GM11168 (cell line): ENCODE data around the gene PIP4K2C.

ENCODE experiments used
- in situ Hi-C: fragments of 300-500 bp; cut with MboI; formaldehyde crosslinking; loops from one replicate; pipeline ENCODE4 v1.12.0; 2022; ENCODE audit warnings: low sequenced_read_pairs; ENCODE audit not compliant: unreplicated experiment

The PIP4K2C gene

DNA sequence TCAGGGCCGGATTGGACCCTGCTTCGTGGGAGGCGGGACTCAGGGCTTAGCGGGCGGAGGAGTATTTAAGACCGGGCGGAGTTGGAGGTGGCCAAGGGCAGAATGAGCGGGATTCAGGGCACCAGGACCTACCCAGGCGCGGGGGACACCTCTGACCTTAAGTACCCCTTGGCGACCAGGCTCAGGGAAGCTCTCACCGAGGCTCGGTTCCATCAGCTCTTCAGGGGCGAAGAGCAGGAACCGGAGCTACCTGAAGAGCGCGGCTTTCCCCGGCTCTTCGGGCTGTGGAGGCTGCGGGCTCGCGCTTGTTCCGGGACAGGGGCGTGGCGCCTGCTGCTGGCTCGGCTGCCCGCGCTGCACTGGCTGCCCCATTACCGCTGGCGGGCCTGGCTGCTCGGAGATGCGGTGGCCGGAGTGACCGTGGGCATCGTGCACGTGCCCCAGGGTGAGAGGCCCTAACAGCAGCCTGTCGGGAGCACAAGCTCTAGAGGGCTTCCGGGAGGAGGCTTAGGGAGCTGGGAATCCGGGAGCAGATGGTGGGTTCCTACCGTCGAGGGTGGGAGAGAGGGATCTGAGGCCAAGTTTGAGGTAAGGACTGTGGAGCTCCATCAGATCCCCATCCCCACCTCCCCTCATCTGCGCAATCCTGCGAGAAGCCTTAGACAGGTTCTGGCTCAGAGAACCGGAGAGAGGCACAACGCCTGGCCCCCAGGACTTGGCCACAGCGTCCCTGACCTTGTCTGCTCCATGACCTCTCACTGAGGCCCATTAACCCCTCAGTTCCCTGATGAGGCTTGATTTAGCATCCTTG, 28.6 kb downstream of the PIP4K2C start:
- in situ Hi-C loops, result loop anchor here (5.0 kb wide), 1 partner anchor 32 kb away; no protein-coding TSS in a partner anchor

- in situ Hi-C loops, result loop anchor here (5.0 kb wide), 1 partner anchor 33 kb away; no protein-coding TSS in a partner anchor
Measured at GRCh38 chr12:57620245-57620935, 29.4 kb downstream of the PIP4K2C start.

DNA sequence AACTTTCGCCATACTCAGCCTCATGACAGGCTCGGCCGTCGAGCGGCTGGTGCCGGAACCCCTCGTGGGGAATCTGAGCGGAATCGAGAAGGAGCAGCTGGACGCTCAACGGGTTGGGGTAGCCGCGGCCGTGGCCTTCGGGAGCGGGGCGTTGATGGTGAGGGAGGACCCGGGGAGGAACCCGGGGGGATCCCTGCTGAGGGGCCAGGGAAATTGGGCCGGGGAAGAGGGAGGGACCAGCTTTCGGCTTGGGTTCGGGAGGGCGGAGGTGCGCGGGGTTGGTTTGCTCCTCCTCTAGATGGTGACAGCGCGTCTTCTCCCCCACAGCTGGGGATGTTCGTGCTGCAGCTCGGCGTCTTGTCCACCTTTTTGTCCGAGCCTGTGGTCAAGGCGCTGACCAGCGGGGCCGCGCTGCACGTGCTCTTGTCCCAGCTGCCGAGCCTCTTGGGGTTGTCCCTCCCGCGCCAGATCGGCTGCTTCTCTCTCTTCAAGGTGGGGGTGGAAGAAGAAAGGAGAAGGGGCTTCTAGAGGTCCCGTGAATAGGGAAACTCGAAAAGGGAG, 30.0 kb downstream of the PIP4K2C start:
- in situ Hi-C loops, result loop anchor here (5.0 kb wide), 1 partner anchor 34 kb away; no protein-coding TSS in a partner anchor

DNA sequence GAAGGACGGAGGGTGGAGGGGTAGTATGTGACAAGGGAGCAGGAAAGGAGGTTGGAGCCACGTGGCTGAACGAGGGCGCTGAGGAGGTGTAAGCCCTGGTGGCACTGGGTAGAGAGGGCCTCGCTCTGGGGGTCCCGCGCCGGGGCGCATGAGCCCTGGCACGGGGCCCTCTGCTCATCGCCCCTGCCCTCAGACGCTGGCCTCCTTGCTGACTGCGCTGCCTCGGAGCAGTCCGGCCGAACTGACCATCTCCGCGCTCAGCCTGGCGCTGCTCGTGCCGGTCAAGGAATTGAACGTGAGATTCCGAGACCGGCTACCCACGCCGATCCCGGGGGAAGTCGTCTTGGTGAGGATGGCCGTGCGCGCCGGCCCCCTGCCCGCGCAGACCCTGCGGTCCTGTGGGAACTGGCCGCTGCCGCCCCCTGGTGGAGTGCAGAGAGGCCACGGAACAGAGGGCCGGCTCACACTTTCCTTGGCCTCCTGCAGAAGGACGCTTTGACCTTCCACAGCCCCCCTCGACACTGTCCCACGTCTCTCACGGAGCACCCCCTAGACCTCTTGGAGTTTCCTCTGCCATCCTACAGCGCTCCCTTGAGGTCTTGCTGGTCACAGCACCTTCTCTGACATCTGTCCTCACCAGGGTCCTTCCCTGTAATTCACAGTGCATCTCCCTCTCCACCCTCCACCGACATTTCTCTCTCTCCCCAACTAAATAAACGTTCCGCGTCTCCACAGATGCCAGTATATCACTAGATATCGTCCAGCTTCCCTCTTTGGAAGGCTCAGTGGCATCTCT, 30.7 kb downstream of the PIP4K2C start:
- in situ Hi-C loops, result loop anchor here (5.0 kb wide), 1 partner anchor 34 kb away; no protein-coding TSS in a partner anchor

GRCh38 chr12:57622293-57623245, 31.6 kb downstream of the PIP4K2C start:
- in situ Hi-C loops, result loop anchor here (5.0 kb wide), 1 partner anchor 35 kb away; no protein-coding TSS in a partner anchor

GRCh38 chr12:57623385-57623784, 32.4 kb downstream of the PIP4K2C start:
- in situ Hi-C loops, result loop anchor here (5.0 kb wide), 1 partner anchor 36 kb away; no protein-coding TSS in a partner anchor

DNA sequence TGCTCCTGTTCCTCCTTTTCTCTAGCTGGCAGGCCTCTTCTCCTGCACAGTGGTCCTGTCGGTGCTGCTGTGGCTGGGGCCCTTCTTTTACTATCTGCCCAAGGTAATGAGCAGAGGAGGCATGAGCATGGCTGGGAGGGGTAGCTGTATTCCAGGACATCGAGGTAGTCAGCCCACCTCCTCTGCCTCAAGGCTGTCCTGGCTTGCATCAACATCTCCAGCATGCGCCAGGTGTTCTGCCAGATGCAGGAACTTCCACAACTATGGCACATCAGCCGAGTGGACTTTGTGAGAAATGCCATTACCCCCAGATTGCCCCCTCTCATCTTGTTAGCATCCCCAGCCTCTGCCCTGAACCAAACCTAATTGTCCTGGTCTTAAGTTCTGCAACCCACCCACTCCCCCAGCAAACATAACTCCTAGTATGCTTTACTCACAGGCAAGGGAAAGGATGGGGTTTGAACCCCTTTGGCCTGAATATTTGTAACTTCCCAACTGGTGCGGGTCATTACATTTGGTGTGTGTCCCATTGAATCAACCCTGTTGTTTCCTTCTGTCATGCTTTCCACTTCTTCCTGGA, 32.9 kb downstream of the PIP4K2C start:
- in situ Hi-C loops, result loop anchor here (5.0 kb wide), 1 partner anchor 37 kb away; no protein-coding TSS in a partner anchor

- in situ Hi-C loops, result loop anchor here (5.0 kb wide), 1 partner anchor 37 kb away; no protein-coding TSS in a partner anchor
Measured at GRCh38 chr12:57624441-57625220, 33.6 kb downstream of the PIP4K2C start.

GRCh38 chr12:57625261-57626032, 34.5 kb downstream of the PIP4K2C start:
- in situ Hi-C loops, result no loop called here

DNA sequence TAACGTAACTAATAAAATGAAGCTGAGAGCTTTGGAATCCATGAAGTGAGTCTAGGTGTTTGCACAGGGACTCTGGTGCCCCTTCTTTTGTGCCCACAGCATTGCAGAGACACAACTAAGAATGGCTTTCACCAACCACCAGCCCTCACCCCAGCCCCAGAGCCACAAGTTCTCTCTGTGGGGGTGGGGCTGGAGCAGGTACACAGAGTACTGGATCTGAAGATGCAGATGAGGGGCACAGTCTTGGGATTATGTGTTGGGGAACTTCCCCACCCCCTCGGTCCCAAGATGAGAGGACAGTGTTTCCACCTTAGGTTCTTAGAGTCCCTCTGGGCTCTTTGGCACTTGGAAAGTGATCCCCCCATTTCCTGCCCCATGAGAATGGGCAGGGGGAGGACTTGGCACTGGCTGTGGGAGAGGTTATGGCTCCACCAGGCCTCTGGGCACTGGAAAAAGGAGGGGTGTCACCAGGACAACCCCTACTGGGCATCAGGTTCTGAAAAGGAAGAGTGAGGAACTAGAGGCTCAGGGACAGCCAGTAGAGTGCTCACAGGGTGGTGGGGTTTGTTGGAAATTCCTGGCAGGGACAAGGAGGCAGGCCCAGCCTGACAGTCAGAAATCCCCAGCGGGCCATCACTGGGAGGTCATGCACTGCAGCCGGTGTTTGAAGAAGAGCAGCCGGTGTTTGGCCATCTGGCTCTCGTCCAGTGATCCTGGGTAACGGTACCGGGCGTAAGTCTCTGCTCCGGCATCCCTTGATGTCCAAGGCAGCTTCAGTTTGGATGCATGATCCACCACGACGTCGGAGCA, 35.3 kb downstream of the PIP4K2C start:
- in situ Hi-C loops, result no loop called here

GRCh38 chr12:57626921-57627445, 36.0 kb downstream of the PIP4K2C start:
- in situ Hi-C loops, result no loop called here

DNA sequence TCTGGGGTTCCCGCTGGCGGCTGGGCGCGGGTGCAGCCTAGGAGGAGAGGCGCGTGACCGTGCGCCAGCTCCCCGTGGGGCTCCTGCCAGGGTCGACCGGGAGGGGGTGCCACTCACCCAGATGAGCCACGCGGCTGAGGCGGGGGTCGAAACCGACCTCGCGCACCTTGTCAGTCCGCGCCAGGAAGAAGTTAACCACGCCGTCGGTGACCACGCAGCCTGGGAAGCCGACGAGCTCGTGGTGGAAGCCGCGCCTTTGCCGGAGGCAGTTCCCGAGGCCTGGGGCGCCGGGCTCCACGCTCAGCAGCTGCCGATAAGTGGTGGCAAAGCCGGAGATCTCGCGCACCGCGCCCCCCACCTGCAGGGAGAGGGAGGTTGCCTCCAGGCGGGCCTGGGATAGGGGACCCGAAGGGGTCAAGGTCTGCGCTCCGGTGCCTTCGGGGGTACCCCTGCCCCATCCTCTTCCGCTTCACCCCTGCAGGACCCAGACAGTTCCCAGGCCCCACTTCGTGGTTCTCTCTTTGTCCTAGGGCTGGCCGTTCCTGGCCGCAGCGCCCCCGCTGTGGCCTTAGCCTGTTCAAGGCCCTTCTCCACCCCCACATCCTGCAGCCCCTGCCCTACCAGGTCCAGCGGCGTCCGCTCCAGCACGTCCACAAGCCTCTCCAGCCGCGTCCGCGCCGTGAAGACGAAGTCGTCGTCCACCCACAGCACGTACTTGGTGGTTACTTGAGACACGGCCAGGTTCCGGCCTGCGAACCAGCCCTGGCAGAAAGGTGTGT, 36.7 kb downstream of the PIP4K2C start:
- in situ Hi-C loops, result no loop called here

DNA sequence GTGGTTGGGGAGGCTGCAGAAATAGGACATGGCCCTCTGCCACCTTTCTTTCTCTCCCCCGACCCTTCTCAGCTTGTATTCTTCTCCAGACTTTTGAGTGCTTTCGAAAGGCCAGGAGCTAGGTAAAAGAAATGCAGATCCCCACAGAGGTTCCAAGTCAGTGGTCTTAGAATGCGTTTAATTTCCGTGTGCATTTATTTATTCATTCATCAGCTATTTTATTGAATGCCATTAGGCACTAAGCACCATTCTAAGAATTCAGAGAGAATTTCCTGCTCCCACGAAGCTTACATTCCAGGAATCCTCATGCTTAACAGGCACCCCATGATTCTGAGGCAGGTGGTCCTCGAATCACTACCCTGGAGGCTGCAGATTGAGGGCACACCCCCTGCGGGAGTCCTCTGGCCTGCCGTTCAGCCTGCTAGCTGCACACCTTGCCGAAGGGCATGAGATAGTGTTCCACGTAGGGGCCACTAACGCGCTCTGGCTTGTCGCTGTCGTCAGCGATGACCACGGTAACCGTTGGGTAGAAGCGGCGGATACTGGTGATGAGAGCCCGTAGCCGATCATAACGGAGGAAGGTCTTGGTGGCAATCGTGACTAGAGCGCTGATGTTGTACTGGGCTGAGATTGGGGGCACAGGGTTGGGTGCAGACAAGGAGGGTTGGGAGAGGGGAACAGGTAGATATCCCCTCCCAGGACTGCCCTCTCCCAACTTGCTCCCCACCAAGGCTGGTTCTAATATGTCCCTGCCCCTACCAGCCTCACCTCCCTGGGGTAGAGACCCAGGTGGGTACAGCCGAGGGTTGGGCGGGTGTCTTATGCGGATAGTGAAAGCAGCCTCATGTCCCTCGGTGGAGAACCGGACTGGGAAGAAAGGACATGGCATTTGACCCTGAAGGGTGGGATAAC, 37.5 kb downstream of the PIP4K2C start:
- in situ Hi-C loops, result no loop called here

GRCh38 chr12:57629897-57630471, 39.0 kb downstream of the PIP4K2C start:
- in situ Hi-C loops, result no loop called here
